T-helper 2 cell treated with Interferon-gamma antibody and Interleukin-4, amounts not matched to agents 5 μg/mL and 100 μg/mL, for 36 hours (primary cell): ENCODE data around the gene AKNA.

Experiments used
- DNase-seq: peaks from one replicate; pipeline ENCODE4 v3.0.0; 2021; ENCODE audit warnings: low spot score
- H3K27ac Mint-ChIP-seq: one replicate; pipeline ENCODE4 v1.8.0; 2021; ENCODE audit warnings: mild to moderate bottlenecking, mixed read lengths
- H3K27me3 Mint-ChIP-seq: one replicate; pipeline ENCODE4 v1.8.0; 2021; ENCODE audit warnings: low read depth, mixed read lengths
- H3K36me3 Mint-ChIP-seq: one replicate; pipeline ENCODE4 v1.8.0; 2021; ENCODE audit warnings: low read depth, mixed read lengths
- H3K4me1 Mint-ChIP-seq: one replicate; pipeline ENCODE4 v1.8.0; 2021; ENCODE audit warnings: low read depth, mixed read lengths
- H3K4me3 Mint-ChIP-seq: one replicate; pipeline ENCODE4 v1.8.0; 2022; ENCODE audit warnings: mild to moderate bottlenecking, moderate library complexity, mixed read lengths
- H3K9me3 Mint-ChIP-seq: one replicate; pipeline ENCODE4 v1.8.0; 2021; ENCODE audit warnings: mixed read lengths

AKNA gene

GRCh38 chr9:114300153-114300845, 87.5 kb downstream of the AKNA start:
- Mint-ChIP-seq H3K4me3 (no peak overlapping the region), H3K4me1 (no peaks in the 10 kb centered on the region), H3K27me3 (no peaks in the 10 kb centered on the region), H3K27ac (no peak overlapping the region), H3K36me3 (peaks cover under 1% of the 10 kb centered on the region), H3K9me3 (peaks cover 1% of the 10 kb centered on the region)
- no peak for DNase-seq

- peaks cover 2% of the 10 kb centered on the region for H3K27me3 Mint-ChIP-seq
- no peak overlapping the region for H3K4me3 Mint-ChIP-seq
- H3K27ac Mint-ChIP-seq, result no peak overlapping the region
- no peaks in the 10 kb centered on the region for H3K4me1 Mint-ChIP-seq
- H3K36me3 Mint-ChIP-seq, result peaks cover 2% of the 10 kb centered on the region
- peaks cover 9% of the 10 kb centered on the region for H3K9me3 Mint-ChIP-seq
- no peak for DNase-seq
These were observed 88.3 kb downstream of the AKNA start for GRCh38 chr9:114299286-114300152.

GRCh38 chr9:114296338-114296737, 91.4 kb downstream of the AKNA start:
- H3K27ac Mint-ChIP-seq, result no peak overlapping the region
- H3K36me3 Mint-ChIP-seq, result peaks cover 2% of the 10 kb centered on the region

GRCh38 chr9:114294664-114295063, 93.1 kb downstream of the AKNA start:
- H3K27me3 Mint-ChIP-seq, result peaks cover 7% of the 10 kb centered on the region
- DNase-seq, result no peak
- H3K36me3 Mint-ChIP-seq, result peaks cover 2% of the 10 kb centered on the region
- no peak overlapping the region for H3K4me3 Mint-ChIP-seq
- H3K9me3 Mint-ChIP-seq, result peaks cover 10% of the 10 kb centered on the region
- no peak overlapping the region for H3K27ac Mint-ChIP-seq
- no peaks in the 10 kb centered on the region for H3K4me1 Mint-ChIP-seq

More at GRCh38 chr9:114296338-114296737, 91.4 kb downstream of the AKNA start:
- H3K27me3 Mint-ChIP-seq, result peaks cover 5% of the 10 kb centered on the region
- H3K4me3 Mint-ChIP-seq, result no peak overlapping the region
- H3K4me1 Mint-ChIP-seq, result no peaks in the 10 kb centered on the region
- H3K9me3 Mint-ChIP-seq, result peaks cover 10% of the 10 kb centered on the region
- DNase-seq, result no peak

- H3K27ac Mint-ChIP-seq, result no peak overlapping the region
- peaks cover 10% of the 10 kb centered on the region for H3K9me3 Mint-ChIP-seq
- H3K27me3 Mint-ChIP-seq, result peaks cover 7% of the 10 kb centered on the region
- H3K36me3 Mint-ChIP-seq, result peaks cover 2% of the 10 kb centered on the region
- DNase-seq, result no peak
- H3K4me3 Mint-ChIP-seq, result no peak overlapping the region
- H3K4me1 Mint-ChIP-seq, result no peaks in the 10 kb centered on the region
These were observed 95.7 kb downstream of the AKNA start for GRCh38 chr9:114291886-114292590.

GRCh38 chr9:114291064-114291474, 96.7 kb downstream of the AKNA start:
- Mint-ChIP-seq H3K36me3 (peaks cover 2% of the 10 kb centered on the region), H3K27ac (no peak overlapping the region), H3K9me3 (peaks cover 10% of the 10 kb centered on the region), H3K4me1 (no peaks in the 10 kb centered on the region), H3K27me3 (peaks cover 7% of the 10 kb centered on the region), H3K4me3 (no peak overlapping the region)
- DNase-seq, result peak; percentile 47

- no peak overlapping the region for H3K27ac Mint-ChIP-seq
- peaks cover 10% of the 10 kb centered on the region for H3K9me3 Mint-ChIP-seq
- peaks cover 2% of the 10 kb centered on the region for H3K36me3 Mint-ChIP-seq
- H3K4me3 Mint-ChIP-seq, result no peak overlapping the region
- peaks cover 7% of the 10 kb centered on the region for H3K27me3 Mint-ChIP-seq
- no peak for DNase-seq
- H3K4me1 Mint-ChIP-seq, result no peaks in the 10 kb centered on the region
These were observed 97.2 kb downstream of the AKNA start for GRCh38 chr9:114290561-114290986.

GRCh38 chr9:114289571-114290481, 98.0 kb downstream of the AKNA start:
- H3K36me3 Mint-ChIP-seq, result no peaks in the 10 kb centered on the region
- DNase-seq, result no peak

GRCh38 chr9:114289106-114289505, 98.7 kb downstream of the AKNA start:
- no peak for DNase-seq
- Mint-ChIP-seq H3K4me1 (no peaks in the 10 kb centered on the region), H3K36me3 (no peaks in the 10 kb centered on the region), H3K27ac (no peak overlapping the region), H3K27me3 (peaks cover 6% of the 10 kb centered on the region), H3K4me3 (no peak overlapping the region), H3K9me3 (no peaks in the 10 kb centered on the region)

More at GRCh38 chr9:114289571-114290481, 98.0 kb downstream of the AKNA start:
- Mint-ChIP-seq H3K9me3 (peaks cover 4% of the 10 kb centered on the region), H3K27me3 (peaks cover 6% of the 10 kb centered on the region), H3K27ac (no peak overlapping the region), H3K4me3 (no peak overlapping the region), H3K4me1 (no peaks in the 10 kb centered on the region)

GRCh38 chr9:114288193-114289091, 99.3 kb downstream of the AKNA start:
- Mint-ChIP-seq H3K4me3 (no peak overlapping the region), H3K9me3 (no peaks in the 10 kb centered on the region), H3K4me1 (no peaks in the 10 kb centered on the region), H3K27ac (no peak overlapping the region), H3K27me3 (peaks cover 6% of the 10 kb centered on the region), H3K36me3 (no peaks in the 10 kb centered on the region)
- no peak for DNase-seq

- Mint-ChIP-seq H3K36me3 (no peaks in the 10 kb centered on the region), H3K27ac (no peak overlapping the region), H3K27me3 (peaks cover 6% of the 10 kb centered on the region), H3K4me1 (no peaks in the 10 kb centered on the region), H3K4me3 (no peak overlapping the region), H3K9me3 (no peaks in the 10 kb centered on the region)
- no peak for DNase-seq
These were observed 100.0 kb downstream of the AKNA start for GRCh38 chr9:114287763-114288192.

GRCh38 chr9:114287001-114287762, 100.6 kb downstream of the AKNA start:
- Mint-ChIP-seq H3K9me3 (no peaks in the 10 kb centered on the region), H3K36me3 (no peaks in the 10 kb centered on the region), H3K27me3 (peaks cover 3% of the 10 kb centered on the region), H3K27ac (no peak overlapping the region), H3K4me1 (no peaks in the 10 kb centered on the region), H3K4me3 (no peak overlapping the region)
- no peak for DNase-seq
